Uterine smooth muscle cell (primary cell): ENCODE measurements around the gene LYRM9. TPM values are rescaled to one million over a fixed set of nuclear protein-coding genes. Genes with fewer than 3 reads are reported as not detected.

ENCODE experiments used
- total RNA-seq: library from RNA; depleted of rRNA; stranded (reverse); fragments of >200 nt; gene quantifications from 2 replicates; pipeline ENCODE4 v1.2.3, GENCODE V29; 2014

The LYRM9 gene
- total RNA-seq = 11.8 and 12.6 TPM in 2 replicates

DNA sequence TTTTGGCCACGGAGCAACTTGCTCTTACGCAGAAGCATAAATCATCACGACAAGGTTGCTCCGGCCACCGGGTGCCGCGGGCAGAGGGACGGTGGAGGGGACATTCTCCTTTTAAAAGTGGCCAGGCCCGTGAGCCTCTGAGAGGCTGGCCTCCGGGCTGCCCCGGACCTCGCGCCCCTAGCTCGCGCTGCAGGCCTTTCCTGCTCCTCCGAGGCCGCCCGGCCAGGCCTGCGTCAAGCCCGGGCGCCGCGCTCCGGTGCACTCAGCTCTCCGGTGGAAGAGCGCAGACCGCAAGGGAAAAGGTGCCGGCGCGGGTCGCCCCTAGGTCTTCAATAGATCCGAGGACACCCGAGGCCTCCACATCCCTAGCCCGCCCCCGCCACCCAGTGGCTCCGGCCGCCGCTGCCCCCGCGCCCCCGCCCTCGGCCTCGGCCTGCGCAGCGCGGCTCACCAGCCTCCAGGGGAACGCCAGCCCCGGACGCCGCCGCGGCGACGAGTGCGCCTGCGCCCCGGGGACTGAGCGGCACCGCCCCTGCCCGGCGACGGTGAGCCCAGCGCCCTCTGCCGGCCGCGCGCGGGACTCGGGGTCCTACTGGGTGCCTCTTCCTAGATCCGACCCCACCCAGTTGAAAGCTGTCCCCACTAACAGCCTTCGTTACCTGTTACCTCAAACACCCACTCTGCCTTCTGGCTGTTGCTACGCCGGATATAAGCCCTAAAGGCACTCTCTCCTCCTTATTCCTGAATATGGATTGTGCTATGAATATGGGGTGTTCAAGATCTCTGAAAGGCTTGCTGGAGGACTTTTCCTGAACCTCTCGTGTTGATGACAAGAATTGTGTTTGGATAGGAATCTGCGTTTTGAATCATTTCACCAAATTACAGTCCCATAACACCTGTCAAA is at the start of gene LYRM9:
Gene LYRM9 (minus strand): TSS at position 500 of the 904 bp plus-strand sequence. CDS start 10,671 bp downstream, outside the sequence.

Other genes with a start within 250 kb of the LYRM9 start
- gene NOS2, start 92.8 kb downstream of the LYRM9 start, total RNA-seq = not detected in 2 replicates
- gene NLK, start 149.3 kb upstream of the LYRM9 start, total RNA-seq = 13.7 and 18.7 TPM in 2 replicates